OCI-LY7 (cell line): ENCODE measurements around the gene RBCK1. TPM values are rescaled to one million over a fixed set of nuclear protein-coding genes. Genes with fewer than 3 reads are reported as not detected.

Experiments
- BruUV-seq: library from RNA; stranded (reverse); fragments of 400-500 nt; replicated peaks from 2 replicates; lab custom pipeline; 2021; lab: Mats Ljungman, UMichigan
- CTCF ChIA-PET: fragments of 300-600 bp; sonication (Branson Sonifier 250); formaldehyde crosslinking; loops from one replicate; lab custom pipeline; 2022; ENCODE audit warnings: antibody characterized with exemption; ENCODE audit not compliant: unreplicated experiment; lab: Charles Lee
- POLR2A ChIA-PET: fragments of 300-600 bp; sonication (Branson Sonifier 250); formaldehyde crosslinking; loops from one replicate; lab custom pipeline; 2022; ENCODE audit warnings: antibody characterized with exemption; lab: Charles Lee
- DNase-seq: peaks from one replicate; pipeline ENCODE4 v3.0.0-alpha.2; 2015; ENCODE audit warnings: low spot score
- H2AFZ ChIP-seq: fragments of 200-600 bp; sonication (generic), shearing (Covaris generic); 2 replicates; pipeline ENCODE4 v1.6.1; 2014; ENCODE audit warnings: mild to moderate bottlenecking, antibody characterized with exemption, low read length, moderate library complexity
- H3K27ac ChIP-seq: fragments of 200-600 bp; sonication (generic); 2 replicates; pipeline ENCODE4 v1.5.1; 2014; ENCODE audit warnings: mixed run types, low read depth, mild to moderate bottlenecking, moderate library complexity, low read length, inconsistent platforms; ENCODE audit not compliant: poor library complexity, severe bottlenecking
- H3K36me3 ChIP-seq: fragments of 200-600 bp; sonication (generic); 2 replicates; pipeline ENCODE4 v1.6.1; 2014; ENCODE audit warnings: mild to moderate bottlenecking, antibody characterized with exemption, low read length, moderate library complexity, mixed read lengths; ENCODE audit not compliant: insufficient read depth
- H3K4me1 ChIP-seq: fragments of 200-600 bp; sonication (generic); 2 replicates; pipeline ENCODE4 v1.5.1; 2014; ENCODE audit warnings: mild to moderate bottlenecking, low read length; ENCODE audit not compliant: insufficient read depth, poor library complexity, severe bottlenecking
- H3K4me2 ChIP-seq: fragments of 200-600 bp; sonication (generic); 2 replicates; pipeline ENCODE4 v1.6.1; 2014; ENCODE audit warnings: mild to moderate bottlenecking, low read length
- H3K4me3 ChIP-seq: fragments of 200-600 bp; sonication (generic); 2 replicates; pipeline ENCODE4 v1.5.1; 2014; ENCODE audit warnings: mild to moderate bottlenecking, low read depth, low read length; ENCODE audit not compliant: poor library complexity, severe bottlenecking
- H3K79me2 ChIP-seq: fragments of 200-600 bp; sonication (generic); 2 replicates; pipeline ENCODE4 v1.6.1; 2016; ENCODE audit warnings: low read depth, mild to moderate bottlenecking, low read length, moderate library complexity, mixed read lengths; ENCODE audit not compliant: insufficient read depth
- H3K9me2 ChIP-seq: fragments of 200-600 bp; sonication (generic); 2 replicates; pipeline ENCODE4 v1.6.1; 2016; ENCODE audit warnings: mild to moderate bottlenecking, low read length, mixed read lengths; ENCODE audit not compliant: insufficient read depth
- H3K9me3 ChIP-seq: fragments of 200-600 bp; sonication (generic); 2 replicates; pipeline ENCODE4 v1.6.1; 2014; ENCODE audit warnings: mild to moderate bottlenecking, mixed run types, low read length, mixed read lengths
- H4K20me1 ChIP-seq: fragments of 200-600 bp; sonication (generic); 2 replicates; pipeline ENCODE4 v1.6.1; 2014; ENCODE audit warnings: mild to moderate bottlenecking, antibody characterized with exemption, low read length, moderate library complexity, mixed read lengths; ENCODE audit not compliant: insufficient read depth
- EZH2phosphoT487 ChIP-seq: fragments of 200-600 bp; sonication (generic); IDR thresholded peaks from 2 replicates; pipeline ENCODE4 v1.6.1; 2018; ENCODE audit warnings: low read depth, borderline replicate concordance, mild to moderate bottlenecking, mixed run types, antibody characterized with exemption, low read length, moderate library complexity, mixed read lengths
- intact Hi-C: fragments of 100-400 bp; cut with micrococcal nuclease; formaldehyde crosslinking; loops from one replicate; pipeline ENCODE4 v1.10.0; 2022; ENCODE audit not compliant: unreplicated experiment
- total RNA-seq, 2 experiments: library from RNA; depleted of rRNA in 1 of 2; stranded (reverse); fragments of >200 nt in 1 of 2; shearing (Covaris generic) in 1 of 2; gene quantifications; 2 replicates each; pipeline ENCODE4 v1.2.3, GENCODE V29; 2014 to 2022
- TF ChIP-seq, protein P1 (sequence below): fragments of 200-600 bp; sonication (generic); conservative IDR thresholded peaks from 2 replicates; pipeline ENCODE4 v1.5.1; 2014; ENCODE audit warnings: mild to moderate bottlenecking, antibody characterized with exemption, low read length, moderate library complexity, mixed read lengths

RBCK1 gene
- total RNA-seq, 2 experiments from 2014 or later, result 82.9 to 140 TPM

DNA sequence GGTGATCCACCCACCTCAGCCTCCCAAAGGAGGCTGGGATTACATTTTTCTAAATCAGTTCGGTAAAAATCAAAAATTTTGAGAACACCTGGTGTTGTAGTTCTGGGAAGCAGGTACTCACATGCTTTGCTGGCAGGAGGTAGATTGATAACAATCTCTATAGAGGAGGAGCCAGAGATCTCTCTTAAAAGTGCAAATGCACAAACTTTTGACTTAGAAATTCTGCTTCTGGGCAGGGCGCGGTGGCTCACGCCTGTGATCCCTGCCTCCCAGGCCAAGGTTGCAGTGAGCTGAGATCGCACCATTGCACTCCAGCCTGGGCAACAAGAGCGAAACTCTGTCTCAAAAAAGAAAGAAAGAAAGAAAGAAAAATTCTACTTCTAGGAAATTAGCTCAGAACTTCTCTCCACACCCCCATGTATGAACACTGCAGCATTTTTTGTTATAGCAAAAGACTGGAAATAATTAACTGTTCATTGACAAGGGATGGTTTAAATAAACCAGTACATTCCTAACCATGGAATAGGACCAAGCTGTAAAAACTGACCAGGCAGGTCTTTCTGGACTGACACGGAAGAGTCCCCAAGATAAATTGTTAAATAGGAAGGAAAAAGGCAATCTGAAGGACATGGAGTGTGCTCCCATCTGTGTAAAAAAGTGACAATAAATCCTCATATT lies 41.9 kb upstream of the RBCK1 start:
- intact Hi-C loops, result no loop called here
- no peaks in the 10 kb centered on the region for H3K79me2 ChIP-seq
- no peak overlapping the region for H2AFZ ChIP-seq
- peaks cover 34% of the 10 kb centered on the region for H3K4me1 ChIP-seq
- no peaks in the 10 kb centered on the region for H4K20me1 ChIP-seq
- no peak for TF ChIP-seq EZH2phosphoT487
- TF ChIP-seq, protein P1, sequence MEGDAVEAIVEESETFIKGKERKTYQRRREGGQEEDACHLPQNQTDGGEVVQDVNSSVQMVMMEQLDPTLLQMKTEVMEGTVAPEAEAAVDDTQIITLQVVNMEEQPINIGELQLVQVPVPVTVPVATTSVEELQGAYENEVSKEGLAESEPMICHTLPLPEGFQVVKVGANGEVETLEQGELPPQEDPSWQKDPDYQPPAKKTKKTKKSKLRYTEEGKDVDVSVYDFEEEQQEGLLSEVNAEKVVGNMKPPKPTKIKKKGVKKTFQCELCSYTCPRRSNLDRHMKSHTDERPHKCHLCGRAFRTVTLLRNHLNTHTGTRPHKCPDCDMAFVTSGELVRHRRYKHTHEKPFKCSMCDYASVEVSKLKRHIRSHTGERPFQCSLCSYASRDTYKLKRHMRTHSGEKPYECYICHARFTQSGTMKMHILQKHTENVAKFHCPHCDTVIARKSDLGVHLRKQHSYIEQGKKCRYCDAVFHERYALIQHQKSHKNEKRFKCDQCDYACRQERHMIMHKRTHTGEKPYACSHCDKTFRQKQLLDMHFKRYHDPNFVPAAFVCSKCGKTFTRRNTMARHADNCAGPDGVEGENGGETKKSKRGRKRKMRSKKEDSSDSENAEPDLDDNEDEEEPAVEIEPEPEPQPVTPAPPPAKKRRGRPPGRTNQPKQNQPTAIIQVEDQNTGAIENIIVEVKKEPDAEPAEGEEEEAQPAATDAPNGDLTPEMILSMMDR, result no peak
- H3K27ac ChIP-seq, result no peak overlapping the region
- POLR2A ChIA-PET, result interaction anchor here (0.7 to 2.7 kb wide), 7 partner anchors 13 to 178 kb away, joined by 3 to 7 read pairs (median 4); partner anchors contain the start of genes CSNK2A1 and TRIB3
- H3K9me2 ChIP-seq, result no peaks in the 10 kb centered on the region
- H3K9me3 ChIP-seq, result no peaks in the 10 kb centered on the region
- no TSS peak for BruUV-seq
- no peak overlapping the region for H3K4me3 ChIP-seq
- H3K36me3 ChIP-seq, result no peaks in the 10 kb centered on the region
- H3K4me2 ChIP-seq, result no peak overlapping the region
- CTCF ChIA-PET, result no interaction called here
- DNase-seq, result no peak

DNA sequence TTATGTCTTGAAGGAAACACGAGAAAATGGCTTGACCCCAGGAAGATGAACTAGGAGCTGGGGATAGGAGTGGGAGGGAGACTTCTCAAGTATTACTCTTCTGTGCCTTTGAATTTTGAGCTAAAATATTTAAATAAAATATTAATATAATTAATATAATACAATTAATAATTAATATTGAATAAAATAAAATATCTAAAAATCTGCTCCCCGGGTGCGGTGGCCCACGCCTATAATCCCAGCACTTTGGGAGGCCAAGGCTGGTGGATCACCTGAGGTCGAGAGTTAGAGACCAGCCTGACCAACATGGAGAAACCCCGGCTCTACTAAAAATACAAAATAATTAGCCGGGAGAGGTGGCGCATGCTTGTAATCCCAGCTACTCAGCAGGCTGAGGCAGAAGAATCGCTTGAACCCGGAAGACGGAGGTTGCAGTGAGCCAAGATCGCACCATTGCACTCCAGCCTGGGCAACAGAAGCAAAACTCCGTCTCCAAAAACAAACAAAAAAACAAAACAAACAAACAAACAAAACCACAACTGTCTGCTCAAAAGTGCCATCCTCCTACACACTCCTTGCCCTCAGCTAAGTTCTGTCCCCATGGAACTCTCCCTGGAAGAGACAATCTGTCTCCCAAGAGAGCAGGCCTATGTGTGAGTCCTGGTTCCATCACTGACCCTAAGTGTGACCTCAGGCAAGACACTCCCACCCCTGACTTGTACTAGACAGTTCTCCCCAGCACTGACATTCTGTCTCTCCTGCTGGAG lies 41.2 kb upstream of the RBCK1 start:
- H3K4me2 ChIP-seq, result no peak overlapping the region
- TF ChIP-seq EZH2phosphoT487, result no peak
- TF ChIP-seq, protein P1, result no peak

More for the DNA sequence above, 41.2 kb upstream of the RBCK1 start:
- no peak overlapping the region for H2AFZ ChIP-seq
- no peaks in the 10 kb centered on the region for H4K20me1 ChIP-seq
- H3K36me3 ChIP-seq, result no peaks in the 10 kb centered on the region
- no peaks in the 10 kb centered on the region for H3K79me2 ChIP-seq
- intact Hi-C loops, result no loop called here
- H3K4me3 ChIP-seq, result no peak overlapping the region
- ChIA-PET CTCF (no interaction called here), POLR2A (interaction anchor here (0.6 to 2.7 kb wide), 6 partner anchors 12 to 177 kb away, joined by 3 to 7 read pairs (median 4); partner anchors contain the start of gene CSNK2A1)
- H3K27ac ChIP-seq, result no peak overlapping the region
- DNase-seq, result no peak
- no TSS peak for BruUV-seq
- H3K4me1 ChIP-seq, result peaks cover 33% of the 10 kb centered on the region
- no peaks in the 10 kb centered on the region for H3K9me2 ChIP-seq
- no peaks in the 10 kb centered on the region for H3K9me3 ChIP-seq
